Right atrium auricular region (tissue), 2 donors: ENCODE results near the gene GPD1L. TPM values are rescaled to one million over a fixed set of nuclear protein-coding genes. Genes with fewer than 3 reads are reported as not detected.

Experiments
- DNase-seq: peaks from one replicate; pipeline ENCODE4 v3.0.0-alpha.2; 2019; ENCODE audit warnings: low spot score
- H3K27ac ChIP-seq, 2 donors: fragments of 200-600 bp; sonication (generic); 1 replicate in 1 of 2; 2 replicates in 1 of 2; pipeline ENCODE4 v1.5.1; 2016 to 2019
- H3K27me3 ChIP-seq, 2 donors: fragments of 200-600 bp; sonication (generic); one replicate each; pipeline versions ENCODE4 v1.5.1 to v1.6.0; 2017 to 2019
- H3K36me3 ChIP-seq: fragments of 200-600 bp; sonication (generic); one replicate; pipeline ENCODE4 v1.5.1; 2016
- H3K4me1 ChIP-seq, 2 donors: fragments of 200-600 bp; sonication (generic); one replicate each; pipeline versions ENCODE4 v1.5.1 to v1.6.0; 2017 to 2019
- H3K4me3 ChIP-seq, 2 donors: fragments of 200-600 bp; sonication (generic); 1 replicate in 1 of 2; 2 replicates in 1 of 2; pipeline ENCODE4 v1.5.1; 2017 to 2019; ENCODE audit warnings: mild to moderate bottlenecking in 1 of 2, moderate library complexity in 1 of 2
- H3K9me3 ChIP-seq, 2 donors: fragments of 200-600 bp; sonication (generic); one replicate each; pipeline ENCODE4 v1.5.1; 2019
- total RNA-seq, 2 donors: library from RNA; depleted of rRNA; stranded (reverse); fragments of >200 nt; gene quantifications; one replicate each; pipeline ENCODE4 v1.1.0, GENCODE V29; 2016
- TF ChIP-seq, protein P1 (sequence below), 2 donors: fragments of 200-600 bp; sonication (generic); IDR thresholded peaks; one replicate each; pipeline ENCODE4 v1.5.1; 2019; ENCODE audit warnings: antibody characterized with exemption in 2 of 2

The GPD1L gene
- total RNA-seq, 2 donors from 2014 or later, result 194 to 275 TPM

- Histone ChIP-seq H3K36me3 (no peaks in the 10 kb centered on the region), H3K27ac (no peak overlapping the region), H3K4me3 (no peak overlapping the region), H3K9me3 (no peaks in the 10 kb centered on the region), H3K27me3 (no peaks in the 10 kb centered on the region), H3K4me1 (no peaks in the 10 kb centered on the region)
- TF ChIP-seq, protein P1, sequence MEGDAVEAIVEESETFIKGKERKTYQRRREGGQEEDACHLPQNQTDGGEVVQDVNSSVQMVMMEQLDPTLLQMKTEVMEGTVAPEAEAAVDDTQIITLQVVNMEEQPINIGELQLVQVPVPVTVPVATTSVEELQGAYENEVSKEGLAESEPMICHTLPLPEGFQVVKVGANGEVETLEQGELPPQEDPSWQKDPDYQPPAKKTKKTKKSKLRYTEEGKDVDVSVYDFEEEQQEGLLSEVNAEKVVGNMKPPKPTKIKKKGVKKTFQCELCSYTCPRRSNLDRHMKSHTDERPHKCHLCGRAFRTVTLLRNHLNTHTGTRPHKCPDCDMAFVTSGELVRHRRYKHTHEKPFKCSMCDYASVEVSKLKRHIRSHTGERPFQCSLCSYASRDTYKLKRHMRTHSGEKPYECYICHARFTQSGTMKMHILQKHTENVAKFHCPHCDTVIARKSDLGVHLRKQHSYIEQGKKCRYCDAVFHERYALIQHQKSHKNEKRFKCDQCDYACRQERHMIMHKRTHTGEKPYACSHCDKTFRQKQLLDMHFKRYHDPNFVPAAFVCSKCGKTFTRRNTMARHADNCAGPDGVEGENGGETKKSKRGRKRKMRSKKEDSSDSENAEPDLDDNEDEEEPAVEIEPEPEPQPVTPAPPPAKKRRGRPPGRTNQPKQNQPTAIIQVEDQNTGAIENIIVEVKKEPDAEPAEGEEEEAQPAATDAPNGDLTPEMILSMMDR (IDR thresholded peaks at IDR 0.05), result no peak
- no peak for DNase-seq
Measured at GRCh38 chr3:32084870-32085269, 21.6 kb upstream of the GPD1L start.

DNA sequence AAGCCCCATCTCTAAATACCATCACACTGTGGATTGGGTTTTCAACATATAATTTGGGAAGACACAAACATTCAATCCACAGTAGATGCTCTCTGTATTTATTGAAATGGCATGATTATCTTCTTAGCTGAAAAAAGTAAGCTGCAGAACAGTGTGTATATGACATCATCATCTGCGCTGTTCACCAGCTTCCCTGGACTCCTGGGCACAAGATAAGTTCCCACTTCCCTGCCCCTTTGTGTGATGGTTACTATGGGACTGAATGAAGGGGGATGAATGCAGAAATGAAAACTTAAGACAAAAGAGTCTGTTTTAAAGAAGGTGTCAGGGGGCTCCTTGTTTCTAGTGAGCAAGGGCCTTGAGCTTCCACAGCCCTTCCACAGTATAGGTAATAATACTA is 20.0 kb upstream of the GPD1L start:
- H3K9me3 ChIP-seq, result no peaks in the 10 kb centered on the region
- H3K27ac ChIP-seq, result no peak overlapping the region
- no peaks in the 10 kb centered on the region for H3K4me1 ChIP-seq
- no peak for DNase-seq
- TF ChIP-seq, protein P1 (IDR thresholded peaks at IDR 0.05), result no peak
- H3K4me3 ChIP-seq, result no peak overlapping the region
- H3K36me3 ChIP-seq, result no peaks in the 10 kb centered on the region
- H3K27me3 ChIP-seq, result no peaks in the 10 kb centered on the region

GRCh38 chr3:32089476-32089875 is 16.9 kb upstream of the GPD1L start:
- H3K27ac ChIP-seq, result no peak overlapping the region
- TF ChIP-seq, protein P1 (IDR thresholded peaks at IDR 0.05), result no peak

DNA sequence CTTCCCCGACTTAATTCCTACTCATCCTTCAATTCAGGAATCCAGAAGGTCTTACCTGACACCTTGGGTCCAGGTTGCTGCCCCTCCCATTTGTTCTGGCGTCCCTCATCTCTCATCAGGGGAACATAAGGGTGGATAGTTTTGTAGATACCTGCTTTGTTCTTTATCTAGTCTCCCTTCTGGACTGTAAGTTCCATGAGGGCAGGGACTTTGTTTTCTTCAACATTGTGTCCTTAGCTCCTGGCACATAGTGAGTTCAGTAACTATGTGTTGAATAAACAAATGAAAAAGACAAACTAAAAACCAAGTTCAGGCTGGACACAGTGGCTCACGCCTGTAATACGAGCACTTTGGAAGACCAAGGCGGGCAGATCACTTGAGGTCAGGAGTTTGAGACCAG is 13.2 kb upstream of the GPD1L start:
- H3K4me3 ChIP-seq, result no peak overlapping the region
- no peak for DNase-seq
- no peaks in the 10 kb centered on the region for H3K4me1 ChIP-seq
- TF ChIP-seq, protein P1 (IDR thresholded peaks at IDR 0.05), result no peak
- no peak overlapping the region for H3K27ac ChIP-seq
- H3K27me3 ChIP-seq, result no peaks in the 10 kb centered on the region
- H3K36me3 ChIP-seq, result no peaks in the 10 kb centered on the region
- no peaks in the 10 kb centered on the region for H3K9me3 ChIP-seq

More at GRCh38 chr3:32089476-32089875, 16.9 kb upstream of the GPD1L start:
- no peaks in the 10 kb centered on the region for H3K27me3 ChIP-seq
- DNase-seq, result no peak
- H3K4me3 ChIP-seq, result no peak overlapping the region
- H3K9me3 ChIP-seq, result no peaks in the 10 kb centered on the region
- no peaks in the 10 kb centered on the region for H3K36me3 ChIP-seq
- H3K4me1 ChIP-seq, result no peaks in the 10 kb centered on the region

DNA sequence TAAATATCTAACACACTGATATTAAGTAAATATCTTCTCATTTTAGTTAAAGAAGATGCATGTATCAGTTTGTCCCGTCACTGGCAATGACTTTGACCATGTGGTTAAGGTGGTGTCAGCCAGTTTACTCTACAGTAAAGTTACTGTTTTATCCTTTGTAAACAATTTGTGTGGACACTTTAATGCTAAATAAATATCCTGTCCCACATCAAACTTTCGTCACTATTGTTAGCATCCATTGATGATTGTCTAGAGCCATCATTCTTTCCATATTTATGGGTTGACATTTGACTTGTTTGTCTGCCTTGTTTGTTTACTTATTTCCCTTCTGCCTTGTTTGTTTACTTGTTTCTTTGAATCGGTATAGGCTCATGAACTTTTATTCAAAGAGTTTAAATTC is 11.0 kb upstream of the GPD1L start:
- H3K4me1 ChIP-seq, result no peaks in the 10 kb centered on the region
- H3K4me3 ChIP-seq, result no peak overlapping the region

GRCh38 chr3:32097768-32098167 is 8.7 kb upstream of the GPD1L start:
- TF ChIP-seq, protein P1 (IDR thresholded peaks at IDR 0.05), result no peak
- H3K9me3 ChIP-seq, result peaks cover 0 to 18% of the 10 kb centered on the region in 2 donors
- H3K4me3 ChIP-seq, result no peak overlapping the region
- H3K27ac ChIP-seq, result no peak overlapping the region
- no peaks in the 10 kb centered on the region for H3K27me3 ChIP-seq
- no peaks in the 10 kb centered on the region for H3K36me3 ChIP-seq
- no peak for DNase-seq
- H3K4me1 ChIP-seq, result no peaks in the 10 kb centered on the region

More for the DNA sequence above, 11.0 kb upstream of the GPD1L start:
- H3K27ac ChIP-seq, result no peak overlapping the region
- no peaks in the 10 kb centered on the region for H3K9me3 ChIP-seq
- no peak for DNase-seq
- H3K36me3 ChIP-seq, result no peaks in the 10 kb centered on the region
- no peaks in the 10 kb centered on the region for H3K27me3 ChIP-seq
- TF ChIP-seq, protein P1 (IDR thresholded peaks at IDR 0.05), result no peak
